K562 (cell line): Measurements from ENCODE around the gene SPTLC2. TPM values are rescaled to one million over a fixed set of nuclear protein-coding genes. Genes with fewer than 3 reads are reported as not detected.
"Not testable (repeated sequence)": the region's sequence is repeated elsewhere in the genome, so short reads cannot be mapped to it uniquely, and the experiment has no call there.

ENCODE experiments used
- ATAC-seq: fragments of 200-7000 bp; cut with Tn5 transposase; 3 replicates; pipeline ENCODE4 v1.9.1; 2020; ENCODE audit warnings: moderate library complexity
- BruUV-seq: library from RNA; stranded (reverse); fragments of 400-500 nt; replicated peaks from 2 replicates; lab custom pipeline; 2021; lab: Mats Ljungman, UMichigan
- CTCF ChIA-PET: fragments of 300-600 bp; formaldehyde crosslinking; extraction: SDS; loops from one replicate; lab custom pipeline; 2021; ENCODE audit warnings: low intra/inter-chr PET ratio; lab: Yijun Ruan, JAX
- POLR2A ChIA-PET: fragments of 300-600, 350-650 bp; sonication (Branson Sonifier 250); formaldehyde crosslinking; extraction: SDS; loops from one replicate; lab custom pipeline; 2021; ENCODE audit warnings: antibody characterized with exemption, inconsistent platforms; lab: Yijun Ruan, JAX
- DNase-seq, 4 experiments: peaks; one replicate each; pipeline versions ENCODE4 v3.0.0 to v3.0.0-alpha.2; 2011 to 2018; ENCODE audit warnings: low spot score in 3 of 4, mixed read lengths in 3 of 4; ENCODE audit errors: extremely low read depth in 1 of 4
- FAIRE-seq: peaks from 2 replicates; lab custom pipeline; 2011; peaks lifted over from hg19 to GRCh38; lab: Jason Lieb, UNC
- H2AFZ ChIP-seq: 2 replicates; pipeline ENCODE4 v1.6.0; 2011; ENCODE audit warnings: low read depth, low read length, control low read depth, inconsistent platforms
- H3K27ac ChIP-seq: fragments of 200-600 bp; 3 replicates; pipeline ENCODE4 v1.8.0; 2011; ENCODE audit warnings: low read depth, mild to moderate bottlenecking, control low read depth, inconsistent platforms, low read length, moderate library complexity, mixed read lengths; ENCODE audit errors: extremely low read depth
- H3K27me3 ChIP-seq, 2 experiments: fragments of 300-600 bp in 1 of 2; 2 replicates in 1 of 2; 3 replicates in 1 of 2; pipeline versions ENCODE4 v1.6.0 to v1.8.0; 2011; ENCODE audit warnings: inconsistent platforms in 2 of 2, low read length in 2 of 2, mild to moderate bottlenecking in 1 of 2, mixed read lengths in 1 of 2, moderate library complexity in 1 of 2; ENCODE audit not compliant: control insufficient read depth in 2 of 2, insufficient read depth in 2 of 2
- H3K36me3 ChIP-seq: fragments of 300-600 bp; 3 replicates; pipeline ENCODE4 v1.8.0; 2011; ENCODE audit warnings: mild to moderate bottlenecking, low read length, inconsistent platforms; ENCODE audit not compliant: control insufficient read depth, insufficient read depth
- H3K4me1 ChIP-seq, 2 experiments: fragments of 200-600 bp in 1 of 2; replicated peaks in 1 of 2; 2 replicates in 1 of 2; 3 replicates in 1 of 2; pipeline versions ENCODE4 v1.5.1 to v1.8.0; 2011; ENCODE audit warnings: inconsistent platforms in 2 of 2, low read length in 2 of 2, mild to moderate bottlenecking in 1 of 2, mixed read lengths in 1 of 2, moderate library complexity in 1 of 2; ENCODE audit not compliant: control insufficient read depth in 2 of 2, insufficient read depth in 2 of 2
- H3K4me2 ChIP-seq: 2 replicates; pipeline ENCODE4 v1.6.1; 2011; ENCODE audit warnings: low read length, control low read depth, inconsistent platforms, mixed read lengths; ENCODE audit not compliant: insufficient read depth
- H3K4me3 ChIP-seq: fragments of 200-600 bp; sonication (generic), shearing (Covaris generic); 2 replicates; pipeline ENCODE4 v1.5.1; 2016; ENCODE audit warnings: control low read depth, inconsistent platforms
- H3K79me2 ChIP-seq: fragments of 200-600 bp; 3 replicates; pipeline ENCODE4 v1.8.0; 2011; ENCODE audit warnings: low read length, inconsistent platforms; ENCODE audit not compliant: control insufficient read depth, insufficient read depth
- H3K9ac ChIP-seq, 2 experiments: 2 replicates each; pipeline versions ENCODE4 v1.6.0 to v1.6.1; 2011; ENCODE audit warnings: low read depth in 2 of 2, low read length in 2 of 2, control low read depth in 1 of 2, inconsistent platforms in 1 of 2, mild to moderate bottlenecking in 1 of 2, mixed read lengths in 1 of 2; ENCODE audit not compliant: insufficient read depth in 1 of 2
- H3K9me1 ChIP-seq: one replicate; pipeline ENCODE4 v1.6.0; 2011; ENCODE audit warnings: inconsistent platforms, mild to moderate bottlenecking, low read length, moderate library complexity; ENCODE audit not compliant: control insufficient read depth, insufficient read depth
- H3K9me3 ChIP-seq: replicated peaks from 2 replicates; pipeline ENCODE4 v1.5.1; 2011; ENCODE audit warnings: low read depth, low read length, inconsistent platforms; ENCODE audit not compliant: control insufficient read depth, insufficient read depth
- H4K20me1 ChIP-seq: replicated peaks from 2 replicates; pipeline ENCODE4 v1.6.1; 2011; ENCODE audit warnings: low read length, inconsistent platforms, mixed read lengths; ENCODE audit not compliant: control insufficient read depth, insufficient read depth
- GABPA ChIP-seq: fragments of 200-800 bp; sonication (Bioruptor generic); conservative IDR thresholded peaks from 2 replicates; pipeline ENCODE4 v1.6.1; 2016; ENCODE audit warnings: low read depth, missing genetic modification characterization, missing compliant biosample characterization
- GTF2A2 ChIP-seq: IDR thresholded peaks from 2 replicates; pipeline ENCODE4 v1.6.1; 2016; ENCODE audit warnings: mild to moderate bottlenecking, missing genetic modification characterization, missing compliant biosample characterization
- GTF2F1 ChIP-seq: IDR thresholded peaks from 2 replicates; pipeline ENCODE4 v1.6.1; 2011; ENCODE audit warnings: low read depth, low read length, improper control_type of control experiment
- JUNB ChIP-seq: fragments of 450-650 bp; formaldehyde crosslinking; conservative IDR thresholded peaks from 2 replicates; pipeline ENCODE4 v1.4.0; 2020; ENCODE audit warnings: mild to moderate bottlenecking
- MIER1 ChIP-seq: fragments of 450-650 bp; IDR thresholded peaks from 2 replicates; pipeline ENCODE4 v1.6.1; 2016; ENCODE audit warnings: antibody characterized with exemption, mild to moderate bottlenecking, low read depth
- STAG1 ChIP-seq: sonication (generic); formaldehyde crosslinking; IDR thresholded peaks from 2 replicates; pipeline ENCODE4 v1.5.0; 2020; ENCODE audit warnings: missing genetic modification reagents, borderline replicate concordance
- TAL1 ChIP-seq: fragments of 450-650 bp; IDR thresholded peaks from 2 replicates; pipeline ENCODE4 v1.6.1; 2016; ENCODE audit warnings: mild to moderate bottlenecking
- TRIM24 ChIP-seq, 2 experiments: fragments of 450-650 bp; IDR thresholded peaks; 2 replicates each; pipeline ENCODE4 v1.6.1; 2016
- ZBTB2 ChIP-seq: fragments of 450-650 bp; IDR thresholded peaks from 2 replicates; pipeline ENCODE4 v1.6.1; 2016; ENCODE audit warnings: antibody characterized with exemption
- ZNF431 ChIP-seq: sonication (generic); formaldehyde crosslinking; IDR thresholded peaks from 2 replicates; pipeline ENCODE4 v1.8.0; 2022; ENCODE audit warnings: mild to moderate bottlenecking, missing genetic modification reagents
- ZNF76 ChIP-seq: fragments of 250-450 bp; sonication (Bioruptor Pico); IDR thresholded peaks from 2 replicates; pipeline ENCODE4 v1.4.0; 2020; ENCODE audit warnings: mild to moderate bottlenecking, moderate library complexity, borderline replicate concordance
- WGBS: fragments of 100-300 bp; shearing (Covaris generic); methylation state at CpG from one replicate; pipeline ENCODE4 v1.1.6; 2016; ENCODE audit warnings: low coverage, mixed read lengths; ENCODE audit not compliant: insufficient coverage; ENCODE audit errors: missing lambda C conversion rate; 5-methylcytosine and 5-hydroxymethylcytosine counted together
- in situ Hi-C: fragments of 300-500 bp; cut with MboI; formaldehyde crosslinking; loops from 4 replicates; pipeline ENCODE4 v1.15.0; 2018; ENCODE audit warnings: inconsistent platforms, mixed read lengths
- intact Hi-C: fragments of 100-400 bp; cut with micrococcal nuclease; formaldehyde crosslinking; loops from 2 replicates; pipeline ENCODE4 v1.14.2; 2022
- polyA plus RNA-seq, 8 experiments: library from polyadenylated mRNA; depleted of rRNA in 4 of 8; stranded (reverse) in 5 of 8; unstranded in 3 of 8; fragments of >200 nt; fragmentation: Nextera tagmentation in 2 of 8; fragmentation: Illumina TruSeq in 1 of 8; extraction: Ambion mirVana in 2 of 8; extraction: Trizol in 1 of 8; gene quantifications; 2 replicates each; pipeline versions ENCODE4 v1.2.1 to v1.2.3, GENCODE V29; 2011 to 2014; ENCODE audit warnings: inconsistent platforms in 1 of 8, missing spikeins in 1 of 8
- total RNA-seq, 7 experiments: library from RNA; depleted of rRNA in 6 of 7; stranded (reverse); fragments of >200 nt in 6 of 7; fragmentation: Illumina TruSeq in 2 of 7; extraction: Trizol in 2 of 7; gene quantifications; 2 replicates each; pipeline versions ENCODE4 v1.2.1 to v1.2.3, GENCODE V29; 2011 to 2021; ENCODE audit warnings: low replicate concordance in 1 of 7

Gene SPTLC2
- total and polyA plus RNA-seq, 9 of the 15 experiments (the other 6 are each of a cell fraction or from before 2014, with no cell fraction given), result 4.5 to 30.4 (median 14.0) TPM

- TF ChIP-seq JUNB (CRISPR knock-in tag), result no peak
- TF ChIP-seq TAL1, result no peak
- TF ChIP-seq TRIM24 (IDR thresholded peaks at IDR 0.05), result no peak
- TF ChIP-seq ZNF76, result no peak
- no peak for TF ChIP-seq GTF2F1
- no peak for TF ChIP-seq GABPA (tag)
- TF ChIP-seq ZNF431 (CRISPR knock-in tag), result no peak
- TF ChIP-seq ZBTB2, result no peak
- no peak for TF ChIP-seq MIER1
- no peak for TF ChIP-seq GTF2A2 (tag)
- TF ChIP-seq STAG1, result no peak
These were observed 87.2 kb downstream of the SPTLC2 start (continued) for GRCh38 chr14:77529213-77529612.

GRCh38 chr14:77528701-77529100, 87.7 kb downstream of the SPTLC2 start:
- 78% methylated on average over 3 of the region's 5 CpGs for WGBS
- H3K79me2 ChIP-seq, H3K9me3 ChIP-seq, H3K4me3 ChIP-seq, H3K9me1 ChIP-seq, H3K27me3 ChIP-seq, BruUV-seq, in situ Hi-C loops, H3K9ac ChIP-seq, H3K27ac ChIP-seq, CTCF ChIA-PET, intact Hi-C loops, H2AFZ ChIP-seq, H4K20me1 ChIP-seq, DNase-seq, FAIRE-seq, ATAC-seq, H3K4me1 ChIP-seq, H3K36me3 ChIP-seq, H3K4me2 ChIP-seq: not testable (repeated sequence)
- POLR2A ChIA-PET, result interaction anchor here (0.8 to 1.9 kb wide), 2 partner anchors 10 to 11 kb away, joined by 3 to 5 read pairs; no protein-coding TSS in a partner anchor
